ENCODE results near the gene RGSL1. TPM values are rescaled to one million over a fixed set of nuclear protein-coding genes. Genes with fewer than 3 reads are reported as not detected.

The RGSL1 gene
- not detected for total RNA-seq

GRCh38 chr1:182450087-182450486 is at the start of gene RGSL1:
Gene RGSL1, plus strand, starts transcription at chr1:182450146. Its CDS starts 20 bp downstream, at chr1:182450166.
- Histone ChIP-seq H3K4me1 (ENCODE audit: control insufficient read depth in 3 of 3, insufficient read depth in 3 of 3, low read length in 3 of 3) (peaks cover 0 to 2% (median 0%) of the 10 kb centered on the region in 3 donors), H3K9me3 (ENCODE audit: control insufficient read depth in 3 of 3, low read length in 3 of 3) (no peaks in the 10 kb centered on the region), H3K36me3 (ENCODE audit: control insufficient read depth in 3 of 3, insufficient read depth in 3 of 3, low read length in 3 of 3) (no peaks in the 10 kb centered on the region), H3K27me3 (ENCODE audit: control insufficient read depth in 3 of 3, insufficient read depth in 3 of 3, low read length in 3 of 3) (no peaks in the 10 kb centered on the region), H3K9ac (ENCODE audit: low read depth in 1 of 3, low read length in 3 of 3) (no peak within 1 kb of the TSS), H3K27ac (ENCODE audit: low read depth, low read length) (no peak within 1 kb of the TSS), H3K4me3 (ENCODE audit: low read length in 3 of 3) (no peak within 1 kb of the TSS)

GRCh38 chr1:182400567-182400966 is 49.4 kb upstream of the RGSL1 start, which contains the start of gene TEDDM1:
Gene TEDDM1, minus strand, starts transcription at chr1:182400667. Its CDS starts 182 bp downstream, at chr1:182400485.
- no peaks in the 10 kb centered on the region for H3K27me3 ChIP-seq (ENCODE audit: control insufficient read depth in 3 of 3, insufficient read depth in 3 of 3, low read length in 3 of 3)
- H3K27ac ChIP-seq (ENCODE audit: low read depth, low read length), result no peak within 1 kb of the TSS
- H3K36me3 ChIP-seq (ENCODE audit: control insufficient read depth in 3 of 3, insufficient read depth in 3 of 3, low read length in 3 of 3), result no peaks in the 10 kb centered on the region
- H3K9ac ChIP-seq (ENCODE audit: low read depth in 1 of 3, low read length in 3 of 3), result no peak within 1 kb of the TSS
- H3K4me3 ChIP-seq (ENCODE audit: low read length in 3 of 3), result no peak within 1 kb of the TSS
- peaks cover 5 to 12% (median 9%) of the 10 kb centered on the region in 3 donors for H3K4me1 ChIP-seq (ENCODE audit: control insufficient read depth in 3 of 3, insufficient read depth in 3 of 3, low read length in 3 of 3)
- H3K9me3 ChIP-seq (ENCODE audit: control insufficient read depth in 3 of 3, low read length in 3 of 3), result no peaks in the 10 kb centered on the region

- Histone ChIP-seq H3K27me3 (ENCODE audit: control insufficient read depth in 3 of 3, insufficient read depth in 3 of 3, low read length in 3 of 3) (no peaks in the 10 kb centered on the region), H3K27ac (ENCODE audit: low read depth, low read length) (no peak overlapping the region), H3K9ac (ENCODE audit: low read depth in 1 of 3, low read length in 3 of 3) (no peak overlapping the region), H3K9me3 (ENCODE audit: control insufficient read depth in 3 of 3, low read length in 3 of 3) (no peaks in the 10 kb centered on the region), H3K4me1 (ENCODE audit: control insufficient read depth in 3 of 3, insufficient read depth in 3 of 3, low read length in 3 of 3) (no peaks in the 10 kb centered on the region), H3K4me3 (ENCODE audit: low read length in 3 of 3) (no peak overlapping the region), H3K36me3 (ENCODE audit: control insufficient read depth in 3 of 3, insufficient read depth in 3 of 3, low read length in 3 of 3) (no peaks in the 10 kb centered on the region)
Measured at GRCh38 chr1:182404781-182405180, 45.2 kb upstream of the RGSL1 start.

- Histone ChIP-seq H3K9ac (ENCODE audit: low read depth in 1 of 3, low read length in 3 of 3) (no peak overlapping the region), H3K27me3 (ENCODE audit: control insufficient read depth in 3 of 3, insufficient read depth in 3 of 3, low read length in 3 of 3) (no peaks in the 10 kb centered on the region)
Measured at GRCh38 chr1:182405578-182405977, 44.4 kb upstream of the RGSL1 start.

DNA sequence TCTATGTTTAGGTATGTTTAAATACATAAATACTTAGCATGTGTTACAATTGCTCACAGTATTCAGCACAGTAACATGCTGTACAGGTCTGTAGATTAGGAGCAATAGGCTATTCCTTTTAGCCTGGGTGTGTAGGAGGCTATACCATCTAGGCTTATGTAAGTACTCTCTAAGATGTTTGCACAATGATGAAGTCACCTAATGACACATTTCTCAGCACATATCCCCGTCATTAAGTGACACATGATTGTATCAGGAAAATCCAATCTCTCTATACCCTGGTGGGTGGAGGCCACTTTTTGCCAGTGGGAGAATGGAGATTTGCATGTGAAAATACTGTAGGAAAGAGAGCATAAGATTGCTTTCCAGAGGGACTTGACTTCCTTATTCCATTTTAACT is 43.9 kb upstream of the RGSL1 start:
- Histone ChIP-seq H3K4me1 (ENCODE audit: control insufficient read depth in 3 of 3, insufficient read depth in 3 of 3, low read length in 3 of 3) (peaks cover 2 to 10% (median 9%) of the 10 kb centered on the region in 3 donors), H3K27ac (ENCODE audit: low read depth, low read length) (no peak overlapping the region), H3K9me3 (ENCODE audit: control insufficient read depth in 3 of 3, low read length in 3 of 3) (no peaks in the 10 kb centered on the region), H3K4me3 (ENCODE audit: low read length in 3 of 3) (no peak overlapping the region), H3K36me3 (ENCODE audit: control insufficient read depth in 3 of 3, insufficient read depth in 3 of 3, low read length in 3 of 3) (no peaks in the 10 kb centered on the region), H3K27me3 (ENCODE audit: control insufficient read depth in 3 of 3, insufficient read depth in 3 of 3, low read length in 3 of 3) (no peaks in the 10 kb centered on the region), H3K9ac (ENCODE audit: low read depth in 1 of 3, low read length in 3 of 3) (no peak overlapping the region)

More at GRCh38 chr1:182405578-182405977, 44.4 kb upstream of the RGSL1 start:
- peaks cover 2 to 5% (median 5%) of the 10 kb centered on the region in 3 donors for H3K4me1 ChIP-seq (ENCODE audit: control insufficient read depth in 3 of 3, insufficient read depth in 3 of 3, low read length in 3 of 3)
- H3K36me3 ChIP-seq (ENCODE audit: control insufficient read depth in 3 of 3, insufficient read depth in 3 of 3, low read length in 3 of 3), result no peaks in the 10 kb centered on the region
- no peak overlapping the region for H3K4me3 ChIP-seq (ENCODE audit: low read length in 3 of 3)
- H3K27ac ChIP-seq (ENCODE audit: low read depth, low read length), result no peak overlapping the region
- H3K9me3 ChIP-seq (ENCODE audit: control insufficient read depth in 3 of 3, low read length in 3 of 3), result no peaks in the 10 kb centered on the region

DNA sequence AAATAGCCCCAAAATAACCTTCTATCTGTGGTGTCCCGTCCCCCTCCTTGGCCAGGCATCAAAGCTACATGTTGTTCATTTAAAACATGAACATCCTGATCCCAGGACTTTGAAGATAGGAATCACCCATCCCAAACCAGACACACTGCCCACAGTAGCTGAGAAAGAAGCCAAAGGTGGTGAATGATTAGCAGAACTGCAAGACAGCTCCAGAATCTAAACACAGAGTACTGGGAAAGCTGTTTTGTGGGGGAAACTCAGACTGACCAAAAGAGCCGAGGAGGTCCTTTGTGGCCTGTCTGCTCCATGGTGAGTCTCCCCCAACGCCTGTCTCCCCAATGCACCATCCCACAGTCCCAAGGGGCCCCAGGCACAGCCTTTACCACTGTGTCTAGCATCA is 42.2 kb upstream of the RGSL1 start:
- no peaks in the 10 kb centered on the region for H3K36me3 ChIP-seq (ENCODE audit: control insufficient read depth in 3 of 3, insufficient read depth in 3 of 3, low read length in 3 of 3)
- H3K9ac ChIP-seq (ENCODE audit: low read depth in 1 of 3, low read length in 3 of 3), result no peak overlapping the region
- no peaks in the 10 kb centered on the region for H3K27me3 ChIP-seq (ENCODE audit: control insufficient read depth in 3 of 3, insufficient read depth in 3 of 3, low read length in 3 of 3)
- H3K4me1 ChIP-seq (ENCODE audit: control insufficient read depth in 3 of 3, insufficient read depth in 3 of 3, low read length in 3 of 3), result peaks cover 2 to 10% (median 9%) of the 10 kb centered on the region in 3 donors
- H3K9me3 ChIP-seq (ENCODE audit: control insufficient read depth in 3 of 3, low read length in 3 of 3), result no peaks in the 10 kb centered on the region
- no peak overlapping the region for H3K27ac ChIP-seq (ENCODE audit: low read depth, low read length)
- no peak overlapping the region for H3K4me3 ChIP-seq (ENCODE audit: low read length in 3 of 3)

GRCh38 chr1:182408435-182409075 is 41.4 kb upstream of the RGSL1 start:
- no peak overlapping the region for H3K9ac ChIP-seq (ENCODE audit: low read depth in 1 of 3, low read length in 3 of 3)
- no peaks in the 10 kb centered on the region for H3K36me3 ChIP-seq (ENCODE audit: control insufficient read depth in 3 of 3, insufficient read depth in 3 of 3, low read length in 3 of 3)
- H3K27ac ChIP-seq (ENCODE audit: low read depth, low read length), result no peak overlapping the region
- H3K4me3 ChIP-seq (ENCODE audit: low read length in 3 of 3), result no peak overlapping the region
- peaks cover 2 to 10% (median 9%) of the 10 kb centered on the region in 3 donors for H3K4me1 ChIP-seq (ENCODE audit: control insufficient read depth in 3 of 3, insufficient read depth in 3 of 3, low read length in 3 of 3)
- H3K9me3 ChIP-seq (ENCODE audit: control insufficient read depth in 3 of 3, low read length in 3 of 3), result no peaks in the 10 kb centered on the region
- no peaks in the 10 kb centered on the region for H3K27me3 ChIP-seq (ENCODE audit: control insufficient read depth in 3 of 3, insufficient read depth in 3 of 3, low read length in 3 of 3)

DNA sequence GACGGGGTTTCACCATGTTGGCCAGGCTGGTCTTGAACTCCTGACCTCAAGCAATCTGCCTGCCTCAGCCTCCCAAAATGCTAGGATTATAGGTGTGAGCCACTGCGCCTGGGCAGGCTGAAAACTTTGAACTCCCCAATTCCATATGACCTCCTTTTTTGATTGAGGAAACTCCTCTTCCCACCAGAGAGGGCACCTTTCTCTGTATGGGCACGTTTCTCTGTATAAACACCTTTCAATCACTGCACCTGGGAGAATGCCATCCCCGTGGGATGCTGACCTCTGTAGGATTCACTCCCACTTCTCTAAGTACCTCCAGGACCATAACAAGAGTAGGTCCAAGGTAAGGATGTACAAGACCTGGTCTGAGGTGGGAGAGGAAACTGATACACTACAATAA is 39.8 kb upstream of the RGSL1 start:
- H3K4me1 ChIP-seq (ENCODE audit: control insufficient read depth in 3 of 3, insufficient read depth in 3 of 3, low read length in 3 of 3), result peaks cover 2 to 10% (median 9%) of the 10 kb centered on the region in 3 donors
- no peaks in the 10 kb centered on the region for H3K9me3 ChIP-seq (ENCODE audit: control insufficient read depth in 3 of 3, low read length in 3 of 3)
- H3K9ac ChIP-seq (ENCODE audit: low read depth in 1 of 3, low read length in 3 of 3), result no peak overlapping the region
- H3K27me3 ChIP-seq (ENCODE audit: control insufficient read depth in 3 of 3, insufficient read depth in 3 of 3, low read length in 3 of 3), result no peaks in the 10 kb centered on the region
- no peaks in the 10 kb centered on the region for H3K36me3 ChIP-seq (ENCODE audit: control insufficient read depth in 3 of 3, insufficient read depth in 3 of 3, low read length in 3 of 3)
- H3K4me3 ChIP-seq (ENCODE audit: low read length in 3 of 3), result no peak overlapping the region
- H3K27ac ChIP-seq (ENCODE audit: low read depth, low read length), result no peak overlapping the region

DNA sequence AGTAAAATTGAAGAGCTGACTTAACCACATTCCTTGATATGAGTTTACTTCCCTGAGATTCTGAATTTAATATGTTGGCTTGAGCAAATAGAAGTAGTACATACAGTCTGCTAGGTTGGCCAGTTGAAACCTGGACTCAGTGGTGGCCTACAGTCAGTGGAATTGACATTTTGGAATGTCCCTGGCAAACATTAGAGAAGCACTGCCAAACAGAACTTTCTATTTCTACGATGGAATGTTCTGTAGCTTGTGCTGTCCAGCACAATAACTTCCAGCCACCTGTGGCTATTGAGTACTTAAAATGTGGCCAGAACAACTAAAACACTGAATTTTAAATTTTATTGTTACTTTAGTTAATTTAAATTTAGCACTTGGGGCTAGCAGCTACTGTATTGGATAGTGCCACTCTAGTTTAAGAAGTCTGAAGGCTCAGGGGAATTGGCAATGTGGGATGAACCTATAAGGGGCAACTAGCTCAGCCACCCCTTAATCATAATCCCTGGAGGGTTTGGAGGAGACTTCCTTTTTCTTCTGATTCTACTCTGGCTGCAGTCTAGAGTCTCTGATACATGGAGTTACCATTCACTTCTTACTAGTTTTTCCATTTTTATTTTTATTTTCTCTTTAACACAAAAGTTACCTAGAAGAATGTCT is 39.2 kb upstream of the RGSL1 start:
- H3K27me3 ChIP-seq (ENCODE audit: control insufficient read depth in 3 of 3, insufficient read depth in 3 of 3, low read length in 3 of 3), result no peaks in the 10 kb centered on the region
- peaks cover 2 to 10% (median 9%) of the 10 kb centered on the region in 3 donors for H3K4me1 ChIP-seq (ENCODE audit: control insufficient read depth in 3 of 3, insufficient read depth in 3 of 3, low read length in 3 of 3)
- no peaks in the 10 kb centered on the region for H3K9me3 ChIP-seq (ENCODE audit: control insufficient read depth in 3 of 3, low read length in 3 of 3)
- no peak overlapping the region for H3K9ac ChIP-seq (ENCODE audit: low read depth in 1 of 3, low read length in 3 of 3)
- H3K4me3 ChIP-seq (ENCODE audit: low read length in 3 of 3), result no peak overlapping the region
- no peak overlapping the region for H3K27ac ChIP-seq (ENCODE audit: low read depth, low read length)
- no peaks in the 10 kb centered on the region for H3K36me3 ChIP-seq (ENCODE audit: control insufficient read depth in 3 of 3, insufficient read depth in 3 of 3, low read length in 3 of 3)

DNA sequence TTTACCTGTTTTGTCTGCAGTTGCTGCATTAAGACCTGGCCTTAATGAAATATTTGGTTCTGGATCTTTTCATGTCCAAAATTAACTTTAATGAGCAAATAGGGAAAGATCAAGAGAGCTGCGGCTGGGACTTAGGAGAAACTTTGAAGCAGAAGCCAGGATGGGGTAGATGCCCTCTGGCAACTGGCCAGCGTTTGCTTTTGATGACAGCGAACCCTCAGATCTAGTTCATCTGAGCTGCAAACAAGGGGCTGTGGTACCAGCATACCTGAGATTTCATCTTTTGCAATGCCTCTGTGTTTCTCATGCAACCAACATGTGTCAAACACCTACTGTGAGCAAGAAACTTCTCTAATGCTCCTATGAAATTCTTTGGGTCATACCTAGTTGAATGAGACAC is 36.5 kb upstream of the RGSL1 start:
- no peaks in the 10 kb centered on the region for H3K9me3 ChIP-seq (ENCODE audit: control insufficient read depth in 3 of 3, low read length in 3 of 3)
- H3K4me1 ChIP-seq (ENCODE audit: control insufficient read depth in 3 of 3, insufficient read depth in 3 of 3, low read length in 3 of 3), result peaks cover 2 to 10% (median 9%) of the 10 kb centered on the region in 3 donors
- no peaks in the 10 kb centered on the region for H3K27me3 ChIP-seq (ENCODE audit: control insufficient read depth in 3 of 3, insufficient read depth in 3 of 3, low read length in 3 of 3)
- no peaks in the 10 kb centered on the region for H3K36me3 ChIP-seq (ENCODE audit: control insufficient read depth in 3 of 3, insufficient read depth in 3 of 3, low read length in 3 of 3)
- H3K9ac ChIP-seq (ENCODE audit: low read depth in 1 of 3, low read length in 3 of 3), result no peak overlapping the region
- H3K4me3 ChIP-seq (ENCODE audit: low read length in 3 of 3), result no peak overlapping the region
- no peak overlapping the region for H3K27ac ChIP-seq (ENCODE audit: low read depth, low read length)

Measured in skeletal muscle tissue (tissue), 4 donors.